H9 (cell line): ENCODE data around the gene EPSTI1. TPM values are rescaled to one million over a fixed set of nuclear protein-coding genes. Genes with fewer than 3 reads are reported as not detected.

Experiments used
- DNase-seq: peaks from one replicate; pipeline ENCODE4 v3.0.0-alpha.2; 2017
- H2AFZ ChIP-seq: one replicate; pipeline ENCODE4 v1.6.1; 2013; ENCODE audit warnings: mild to moderate bottlenecking, low read length, control low read depth, moderate library complexity
- H2AK5ac ChIP-seq: 2 replicates; pipeline ENCODE4 v1.6.1; 2013; ENCODE audit warnings: low read length, control low read depth, mixed read lengths; ENCODE audit not compliant: insufficient read length
- H2BK120ac ChIP-seq: one replicate; pipeline ENCODE4 v1.6.1; 2013; ENCODE audit warnings: low read depth, mild to moderate bottlenecking, low read length, control low read depth, inconsistent platforms; ENCODE audit not compliant: poor library complexity, severe bottlenecking
- H2BK12ac ChIP-seq: 2 replicates; pipeline ENCODE4 v1.6.1; 2013; ENCODE audit warnings: low read length, control low read depth, mixed read lengths, low read depth; ENCODE audit not compliant: insufficient read length
- H2BK15ac ChIP-seq: 2 replicates; pipeline ENCODE4 v1.6.1; 2013; ENCODE audit warnings: low read depth, low read length, control low read depth
- H2BK20ac ChIP-seq: one replicate; pipeline ENCODE4 v1.6.1; 2013; ENCODE audit warnings: low read depth, mild to moderate bottlenecking, low read length, control low read depth, inconsistent platforms; ENCODE audit not compliant: poor library complexity, severe bottlenecking
- H2BK5ac ChIP-seq: 2 replicates; pipeline ENCODE4 v1.6.1; 2013; ENCODE audit warnings: low read length, control low read depth, mixed read lengths; ENCODE audit not compliant: insufficient read length
- H3K14ac ChIP-seq: 2 replicates; pipeline ENCODE4 v1.6.1; 2013; ENCODE audit warnings: low read length, control low read depth; ENCODE audit not compliant: insufficient read depth
- H3K18ac ChIP-seq: 2 replicates; pipeline ENCODE4 v1.6.1; 2013; ENCODE audit warnings: low read depth, mild to moderate bottlenecking, mixed read lengths, low read length, control low read depth; ENCODE audit not compliant: insufficient read length
- H3K23ac ChIP-seq: 2 replicates; pipeline ENCODE4 v1.6.1; 2013; ENCODE audit warnings: low read length, control low read depth, mixed read lengths, low read depth; ENCODE audit not compliant: insufficient read length
- H3K23me2 ChIP-seq: 2 replicates; pipeline ENCODE4 v1.6.1; 2013; ENCODE audit warnings: low read depth, mild to moderate bottlenecking, mixed read lengths, low read length, control low read depth; ENCODE audit not compliant: insufficient read length, poor library complexity, severe bottlenecking
- H3K27ac ChIP-seq: 2 replicates; pipeline ENCODE4 v1.5.1; 2013; ENCODE audit warnings: low read length, control low read depth, mixed read lengths, low read depth; ENCODE audit not compliant: insufficient read length
- H3K27me3 ChIP-seq: 2 replicates; pipeline ENCODE4 v1.6.1; 2013; ENCODE audit warnings: low read length, control low read depth, inconsistent platforms; ENCODE audit not compliant: insufficient read depth
- H3K4ac ChIP-seq: 2 replicates; pipeline ENCODE4 v1.6.1; 2013; ENCODE audit warnings: low read depth, mild to moderate bottlenecking, control low read depth, inconsistent platforms, low read length, moderate library complexity
- H3K4me1 ChIP-seq: 2 replicates; pipeline ENCODE4 v1.6.1; 2013; ENCODE audit warnings: low read length, control low read depth, inconsistent platforms; ENCODE audit not compliant: insufficient read depth
- H3K4me2 ChIP-seq: 2 replicates; pipeline ENCODE4 v1.6.1; 2013; ENCODE audit warnings: low read length, control low read depth, mixed read lengths; ENCODE audit not compliant: insufficient read length, insufficient read depth
- H3K56ac ChIP-seq: 2 replicates; pipeline ENCODE4 v1.6.1; 2013; ENCODE audit warnings: low read depth, mild to moderate bottlenecking, mixed read lengths, low read length, control low read depth; ENCODE audit not compliant: insufficient read length
- H3K79me1 ChIP-seq: 2 replicates; pipeline ENCODE4 v1.6.1; 2013; ENCODE audit warnings: low read depth, mild to moderate bottlenecking, moderate library complexity, low read length, control low read depth, inconsistent platforms; ENCODE audit not compliant: insufficient read depth, poor library complexity, severe bottlenecking
- H3K79me2 ChIP-seq: 2 replicates; pipeline ENCODE4 v1.6.1; 2013; ENCODE audit warnings: low read length, control low read depth, inconsistent platforms; ENCODE audit not compliant: insufficient read depth
- H3K9ac ChIP-seq: 2 replicates; pipeline ENCODE4 v1.6.1; 2013; ENCODE audit warnings: low read length, control low read depth, mixed read lengths; ENCODE audit not compliant: insufficient read length; ENCODE audit errors: extremely low read depth
- H3K9me3 ChIP-seq: one replicate; pipeline ENCODE4 v1.6.1; 2013; ENCODE audit warnings: low read depth, low read length, inconsistent platforms; ENCODE audit not compliant: control insufficient read depth
- H3T11ph ChIP-seq: one replicate; pipeline ENCODE4 v1.6.1; 2013; ENCODE audit warnings: mild to moderate bottlenecking, low read length, control low read depth, inconsistent platforms
- H4K20me1 ChIP-seq: one replicate; pipeline ENCODE4 v1.6.1; 2013; ENCODE audit not compliant: control insufficient read depth, insufficient read length, insufficient read depth
- H4K5ac ChIP-seq: 2 replicates; pipeline ENCODE4 v1.6.1; 2013; ENCODE audit warnings: low read depth, mild to moderate bottlenecking, mixed read lengths, low read length, control low read depth; ENCODE audit not compliant: insufficient read length
- H4K8ac ChIP-seq: replicated peaks from 2 replicates; pipeline ENCODE4 v1.6.1; 2013; ENCODE audit warnings: low read length, control low read depth, mixed read lengths, low read depth; ENCODE audit not compliant: insufficient read length
- H4K91ac ChIP-seq: 2 replicates; pipeline ENCODE4 v1.6.1; 2013; ENCODE audit warnings: low read depth, mild to moderate bottlenecking, moderate library complexity, mixed read lengths, low read length, control low read depth; ENCODE audit not compliant: insufficient read length
- H3K27ac Mint-ChIP-seq, 3 experiments: 2 replicates in 2 of 3; 3 replicates in 1 of 3; pipeline ENCODE4 v1.8.0; 2020 to 2021; ENCODE audit warnings: mixed read lengths in 3 of 3, mild to moderate bottlenecking in 1 of 3, moderate library complexity in 1 of 3
- H3K27me3 Mint-ChIP-seq: 2 replicates; pipeline ENCODE4 v1.8.0; 2021; ENCODE audit warnings: low read depth, mild to moderate bottlenecking, moderate library complexity, mixed read lengths
- H3K36me3 Mint-ChIP-seq, 3 experiments: 2 replicates in 2 of 3; 3 replicates in 1 of 3; pipeline ENCODE4 v1.8.0; 2020 to 2021; ENCODE audit warnings: low read depth in 3 of 3, mixed read lengths in 3 of 3; ENCODE audit not compliant: insufficient read depth in 1 of 3
- H3K4me1 Mint-ChIP-seq, 2 experiments: 2 replicates each; pipeline ENCODE4 v1.8.0; 2020; ENCODE audit warnings: mixed read lengths in 2 of 2
- H3K4me3 Mint-ChIP-seq, 2 experiments: 2 replicates in 1 of 2; 3 replicates in 1 of 2; pipeline ENCODE4 v1.8.0; 2020 to 2021; ENCODE audit warnings: mild to moderate bottlenecking in 2 of 2, mixed read lengths in 2 of 2, moderate library complexity in 1 of 2
- H3K9me3 Mint-ChIP-seq, 2 experiments: 2 replicates in 1 of 2; 3 replicates in 1 of 2; pipeline ENCODE4 v1.8.0; 2020; ENCODE audit warnings: mild to moderate bottlenecking in 2 of 2, mixed read lengths in 2 of 2, moderate library complexity in 1 of 2
- WGBS: extraction: QIAGEN DNeasy Blood & Tissue Kit; methylation state at CpG from one replicate; pipeline ENCODE4 v1.1.7; 2013; ENCODE audit warnings: missing lambda C conversion rate, low lambda C conversion rate, mixed read lengths; ENCODE audit not compliant: insufficient read length; ENCODE audit errors: extremely low coverage; 5-methylcytosine and 5-hydroxymethylcytosine counted together
- total RNA-seq: library from RNA; stranded (reverse); gene quantifications from 2 replicates; pipeline ENCODE4 v1.2.1, GENCODE V29; 2021
- TF ChIP-seq, protein P1 (sequence below): fragments of 200-600 bp; sonication (generic); conservative IDR thresholded peaks from 3 replicates; pipeline ENCODE4 v1.8.0; 2021; ENCODE audit warnings: antibody characterized with exemption, mild to moderate bottlenecking

The EPSTI1 gene
- total RNA-seq, 1 experiment from 2014 or later = 0.70 TPM

GRCh38 chr13:43031881-43032280 is 39.8 kb upstream of the EPSTI1 start:
- TF ChIP-seq, protein P1, sequence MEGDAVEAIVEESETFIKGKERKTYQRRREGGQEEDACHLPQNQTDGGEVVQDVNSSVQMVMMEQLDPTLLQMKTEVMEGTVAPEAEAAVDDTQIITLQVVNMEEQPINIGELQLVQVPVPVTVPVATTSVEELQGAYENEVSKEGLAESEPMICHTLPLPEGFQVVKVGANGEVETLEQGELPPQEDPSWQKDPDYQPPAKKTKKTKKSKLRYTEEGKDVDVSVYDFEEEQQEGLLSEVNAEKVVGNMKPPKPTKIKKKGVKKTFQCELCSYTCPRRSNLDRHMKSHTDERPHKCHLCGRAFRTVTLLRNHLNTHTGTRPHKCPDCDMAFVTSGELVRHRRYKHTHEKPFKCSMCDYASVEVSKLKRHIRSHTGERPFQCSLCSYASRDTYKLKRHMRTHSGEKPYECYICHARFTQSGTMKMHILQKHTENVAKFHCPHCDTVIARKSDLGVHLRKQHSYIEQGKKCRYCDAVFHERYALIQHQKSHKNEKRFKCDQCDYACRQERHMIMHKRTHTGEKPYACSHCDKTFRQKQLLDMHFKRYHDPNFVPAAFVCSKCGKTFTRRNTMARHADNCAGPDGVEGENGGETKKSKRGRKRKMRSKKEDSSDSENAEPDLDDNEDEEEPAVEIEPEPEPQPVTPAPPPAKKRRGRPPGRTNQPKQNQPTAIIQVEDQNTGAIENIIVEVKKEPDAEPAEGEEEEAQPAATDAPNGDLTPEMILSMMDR = no peak

More at GRCh38 chr13:43031881-43032280, 39.8 kb upstream of the EPSTI1 start:
- Histone ChIP-seq H3K23ac (no peak overlapping the region), H4K5ac (no peak overlapping the region), H2BK120ac (no peak overlapping the region), H4K8ac (no peak overlapping the region), H3K79me1 (no peaks in the 10 kb centered on the region), H3T11ph (no peak overlapping the region), H3K56ac (no peak overlapping the region), H2BK5ac (no peak overlapping the region), H3K4me2 (no peak overlapping the region), H3K9me3 (no peaks in the 10 kb centered on the region), H3K4ac (no peak overlapping the region), H4K91ac (no peak overlapping the region), H3K27ac (no peak overlapping the region), H2AFZ (no peak overlapping the region), H4K20me1 (no peaks in the 10 kb centered on the region), H3K23me2 (no peaks in the 10 kb centered on the region), H3K9ac (no peak overlapping the region), H3K18ac (no peak overlapping the region), H3K4me1 (no peaks in the 10 kb centered on the region), H3K14ac (no peak overlapping the region), H2BK12ac (no peak overlapping the region), H2BK20ac (no peak overlapping the region), H3K79me2 (no peaks in the 10 kb centered on the region), H2BK15ac (no peak overlapping the region), H3K27me3 (no peaks in the 10 kb centered on the region), H2AK5ac (no peak overlapping the region)
- H3K36me3 Mint-ChIP-seq = peaks cover 5 to 33% (median 24%) of the 10 kb centered on the region in 3 experiments; a peak in 5 of 7 replicates
- H3K4me1 Mint-ChIP-seq = peaks cover 13 to 21% of the 10 kb centered on the region in 2 experiments
- H3K4me3 Mint-ChIP-seq = no peak overlapping the region
- no peaks in the 10 kb centered on the region; the same call in 1 of the 2 replicates for H3K27me3 Mint-ChIP-seq
- WGBS = no CpG with 5 or more reads among the region's 4 CpGs
- no peaks in the 10 kb centered on the region; a peak in 1 of 5 replicates for H3K9me3 Mint-ChIP-seq
- no peak for DNase-seq
- no peak overlapping the region for H3K27ac Mint-ChIP-seq
